NCI-H1417 treated with DMSO at 0.1 percent for 48 hours (cell line): Measurements from ENCODE around the gene KIF16B.
"Not testable (repeated sequence)": the region's sequence is repeated elsewhere in the genome, so short reads cannot be mapped to it uniquely, and the experiment has no call there.

Experiments used
- DNase-seq: peaks from one replicate; lab custom pipeline; 2025; lab: John Stamatoyannopoulos, UW

KIF16B gene

GRCh38 chr20:16290358-16290757, 282.9 kb downstream of the KIF16B start:
- no peak for DNase-seq

GRCh38 chr20:16287776-16288175, 285.5 kb downstream of the KIF16B start:
- no peak for DNase-seq

- DNase-seq: no peak
Observed at GRCh38 chr20:16286601-16287000, 286.6 kb downstream of the KIF16B start.

DNA sequence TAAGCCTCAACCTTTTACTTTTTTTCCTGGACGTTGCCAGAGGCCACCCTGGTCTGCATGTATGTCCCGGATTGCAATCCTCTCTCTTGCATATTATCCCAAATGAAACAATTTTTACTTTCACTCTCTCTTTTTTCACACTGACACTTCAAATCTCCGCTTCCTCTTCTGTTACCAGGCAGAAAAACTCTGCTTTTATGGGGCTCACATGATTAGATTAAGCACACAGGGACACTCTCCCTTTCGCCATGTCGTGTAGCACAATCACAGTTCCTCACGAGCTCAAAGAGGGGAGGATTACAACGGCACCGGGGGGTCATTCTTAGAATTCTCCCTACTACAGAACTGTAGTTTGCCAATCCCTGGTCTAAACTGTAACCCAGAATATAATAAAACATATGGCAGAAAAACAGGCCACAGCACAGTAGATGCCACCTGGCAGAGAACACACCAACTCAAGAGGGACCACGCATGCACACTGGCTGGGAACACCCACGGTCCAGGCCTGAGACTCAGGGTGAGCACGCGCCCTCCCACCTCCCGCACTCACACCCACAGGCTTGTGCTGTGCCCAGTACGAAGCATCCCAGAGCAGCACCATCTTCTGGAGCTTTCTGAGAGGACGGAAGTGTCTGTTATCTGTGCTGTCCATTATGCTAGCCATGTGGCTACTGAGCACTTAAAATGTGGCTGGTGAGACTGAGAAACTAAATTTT, 288.7 kb downstream of the KIF16B start:
- no peak for DNase-seq

DNA sequence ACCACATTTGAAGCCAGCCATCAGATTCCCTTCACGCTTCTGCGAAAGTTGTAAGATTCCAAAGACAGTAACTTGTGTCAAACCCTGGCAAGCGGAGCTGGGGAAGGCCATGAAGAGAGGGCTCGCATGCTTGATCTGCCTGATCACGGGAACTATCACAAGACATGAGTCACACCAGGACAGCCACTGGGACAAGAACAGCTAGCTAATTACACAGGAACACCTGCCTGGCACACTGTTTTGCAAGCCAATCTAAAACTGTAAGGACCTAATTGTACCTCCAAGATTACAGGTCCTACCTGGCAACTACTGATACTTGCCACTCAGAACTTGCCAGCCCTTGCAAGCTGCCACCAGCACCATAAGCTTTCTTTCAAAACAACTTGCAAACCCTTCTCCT, 289.3 kb downstream of the KIF16B start:
- no peak for DNase-seq

- DNase-seq: no peak
Observed at GRCh38 chr20:16283307-16283706, 289.9 kb downstream of the KIF16B start.

GRCh38 chr20:16280219-16280618, 293.0 kb downstream of the KIF16B start:
- DNase-seq: no peak

GRCh38 chr20:16279320-16279719, 293.9 kb downstream of the KIF16B start:
- no peak for DNase-seq

- DNase-seq: no peak
Observed at GRCh38 chr20:16273812-16274555, 299.3 kb downstream of the KIF16B start.

DNA sequence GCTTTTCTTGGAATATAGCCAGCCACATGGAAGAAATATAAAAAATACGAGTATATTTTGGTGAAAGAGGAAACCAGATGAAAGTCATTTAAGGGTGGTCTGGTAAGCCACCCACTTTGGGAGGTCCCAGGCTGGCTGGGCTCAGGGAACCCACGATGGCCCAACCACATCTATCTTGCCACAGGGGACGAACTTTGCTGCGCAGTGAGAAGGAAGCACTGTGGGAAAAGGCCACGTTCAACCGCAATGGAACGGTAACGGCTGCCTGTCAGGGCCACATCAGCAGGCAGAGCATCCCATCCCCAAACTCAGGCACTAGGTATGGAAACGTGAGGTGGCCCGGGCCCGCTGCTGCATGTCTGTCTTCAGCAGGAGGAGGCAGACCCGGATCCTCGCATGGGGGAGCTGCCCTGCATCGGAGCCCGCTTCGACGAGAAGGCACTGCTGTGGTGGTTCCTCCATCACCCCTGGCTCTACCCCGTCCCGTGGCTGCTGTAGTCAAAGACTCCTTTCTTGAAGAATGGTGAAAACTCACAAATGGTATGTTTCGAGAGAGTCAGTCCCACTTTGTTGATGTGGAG, 300.4 kb downstream of the KIF16B start:
- no peak for DNase-seq

GRCh38 chr20:16271450-16271849, 301.8 kb downstream of the KIF16B start:
- no peak for DNase-seq

DNA sequence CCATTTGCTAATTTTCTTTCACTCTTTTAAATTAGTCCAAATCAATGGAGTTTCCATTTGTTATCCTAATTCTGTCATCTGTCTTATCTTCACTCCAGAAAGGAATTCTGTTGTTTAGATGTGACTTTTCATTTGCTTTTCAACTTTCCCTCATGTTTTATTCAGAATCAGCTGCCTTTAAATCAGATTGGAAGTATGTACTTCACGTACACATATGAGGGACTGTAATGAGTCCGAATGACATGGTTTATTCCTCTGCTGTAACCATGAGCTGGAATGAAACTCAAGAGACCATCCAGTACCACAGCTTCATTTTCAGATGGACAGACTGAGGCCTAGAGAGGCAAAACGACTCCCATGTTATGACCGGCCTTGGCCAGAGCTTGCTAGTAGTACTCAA, 302.3 kb downstream of the KIF16B start:
- DNase-seq: no peak

DNA sequence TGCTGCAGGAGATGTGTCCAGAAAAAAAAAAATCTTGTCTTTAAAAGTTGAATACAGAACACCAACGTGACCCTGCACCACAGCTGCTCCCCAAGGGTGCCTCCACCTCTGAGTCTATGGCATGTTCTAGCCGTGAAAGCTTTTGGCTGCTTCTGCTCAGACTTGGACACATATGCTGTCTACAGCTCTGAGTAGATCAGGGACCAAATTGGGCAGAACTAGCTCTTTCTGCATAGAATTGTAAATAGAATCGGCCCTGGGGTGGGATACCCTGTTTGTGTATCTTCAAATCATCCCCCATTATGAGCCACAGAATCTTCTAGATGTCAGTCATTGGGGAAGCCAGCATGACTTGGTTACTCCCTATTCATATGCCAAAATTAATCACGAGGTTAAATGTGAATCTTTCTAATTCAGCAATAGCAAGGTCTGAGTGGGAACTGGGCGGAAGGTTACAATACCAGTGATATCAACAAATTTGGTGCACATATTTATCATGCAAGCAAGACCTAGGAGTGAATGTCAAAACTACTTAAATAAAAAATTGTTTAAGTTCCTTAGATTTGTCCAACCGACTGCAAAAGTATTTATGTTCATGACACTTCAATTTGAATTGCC, 302.8 kb downstream of the KIF16B start:
- no peak for DNase-seq

DNA sequence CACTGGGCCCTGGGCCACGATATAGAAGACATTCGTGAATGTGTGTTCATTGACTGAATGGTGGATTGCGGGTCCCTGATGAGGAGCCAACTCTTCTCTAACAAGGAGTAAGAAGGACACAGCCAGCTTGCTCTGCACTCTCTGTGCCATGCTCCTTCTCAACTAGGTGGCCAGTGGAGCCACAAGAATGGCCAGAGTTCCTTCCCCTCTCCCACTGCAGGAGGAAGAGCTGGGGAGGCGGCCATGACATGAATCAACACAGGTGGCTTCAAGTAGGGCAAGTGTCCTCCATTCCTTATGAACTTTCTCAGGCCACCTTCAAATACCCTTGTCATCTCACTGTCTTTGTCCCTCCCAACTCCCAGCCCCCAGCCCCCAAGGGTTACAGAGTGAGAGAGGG, 305.7 kb downstream of the KIF16B start:
- DNase-seq: no peak

- no peak for DNase-seq
Observed at GRCh38 chr20:16265334-16265733, 307.9 kb downstream of the KIF16B start.

DNA sequence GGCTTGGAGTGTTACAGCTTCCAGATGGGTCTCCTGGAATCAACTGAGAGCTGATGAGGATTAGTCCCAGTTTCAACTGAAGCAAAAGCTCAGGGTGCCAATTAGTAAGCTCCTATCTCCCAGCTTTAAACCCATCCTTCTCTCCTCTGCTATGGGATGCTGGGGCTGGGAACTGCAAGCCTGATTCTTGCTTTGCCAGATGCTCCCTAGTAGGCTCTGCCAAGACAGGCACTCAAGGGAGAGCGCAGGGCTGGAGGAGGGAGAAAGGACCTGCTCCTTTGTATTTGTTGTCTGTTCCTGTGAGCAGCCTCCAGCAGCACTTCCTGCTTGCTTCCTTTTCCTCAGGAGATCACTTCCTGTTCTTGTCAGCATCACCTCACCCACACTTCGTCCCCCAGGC, 309.7 kb downstream of the KIF16B start:
- DNase-seq: no peak

DNA sequence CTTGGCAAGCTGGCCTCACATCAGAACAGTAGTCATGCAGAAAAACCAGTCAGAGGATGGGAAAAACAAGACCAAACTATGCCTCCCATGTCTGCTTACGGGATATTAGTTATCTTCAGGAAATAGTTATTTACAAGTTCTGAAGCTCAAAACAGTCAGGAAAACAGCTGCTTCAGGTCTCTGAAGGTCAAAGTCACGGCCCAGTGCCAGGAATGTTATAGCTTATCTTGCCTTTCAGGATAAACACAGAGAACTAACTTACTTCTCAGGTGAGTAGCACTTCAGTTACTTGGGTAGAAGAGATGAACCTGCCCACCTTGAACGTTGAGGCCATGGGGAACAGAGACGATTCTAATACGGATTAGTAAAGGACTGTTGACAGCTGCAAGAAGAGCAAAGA, 310.7 kb downstream of the KIF16B start:
- DNase-seq: no peak

- DNase-seq: no peak
Observed at GRCh38 chr20:16261733-16262273, 311.4 kb downstream of the KIF16B start.

GRCh38 chr20:16260911-16261310, 312.3 kb downstream of the KIF16B start:
- no peak for DNase-seq

GRCh38 chr20:16260133-16260532, 313.1 kb downstream of the KIF16B start:
- DNase-seq: not testable (repeated sequence)

GRCh38 chr20:16258766-16259165, 314.5 kb downstream of the KIF16B start:
- no peak for DNase-seq

GRCh38 chr20:16257813-16258430, 315.3 kb downstream of the KIF16B start:
- no peak for DNase-seq
